ENCODE measurements around the gene OR4D10. TPM values are rescaled to one million over a fixed set of nuclear protein-coding genes. Genes with fewer than 3 reads are reported as not detected.
"Not testable (repeated sequence)": the region's sequence is repeated elsewhere in the genome, so short reads cannot be mapped to it uniquely, and the experiment has no call there.

The OR4D10 gene
- not detected for total RNA-seq

DNA sequence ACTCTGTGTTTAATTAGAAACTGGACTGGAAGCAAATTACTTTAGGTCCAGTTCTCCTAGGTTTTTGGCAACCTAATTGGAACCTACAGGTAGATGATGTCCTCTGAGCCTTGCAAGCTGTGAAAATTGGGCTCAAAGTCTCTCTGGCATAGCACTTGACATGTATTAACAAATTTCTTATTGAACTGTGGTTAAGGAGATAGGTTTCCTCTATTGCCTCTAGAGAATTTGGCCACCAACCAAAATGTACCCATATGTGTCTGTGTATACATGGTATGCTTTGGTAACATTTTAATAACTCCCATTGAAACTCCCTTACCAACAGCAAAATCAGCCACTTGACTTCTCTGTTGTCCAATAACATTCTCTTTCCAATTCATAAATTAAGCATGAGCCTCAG is at the start of gene OR4D10:
OR4D10 (plus strand) TSS at position 301 of the 400 bp plus-strand sequence. CDS start 4,115 bp downstream, outside the sequence.
- H3K27ac Mint-ChIP-seq, result no peak within 1 kb of the TSS
- H3K27me3 Mint-ChIP-seq (ENCODE audit: low read depth), result peaks cover 12% of the 10 kb centered on the region
- intact Hi-C loops (cut with micrococcal nuclease), result no loop called here
- no peaks in the 10 kb centered on the region for H3K4me1 Mint-ChIP-seq (ENCODE audit: low read depth)
- H3K4me3 Mint-ChIP-seq, result no peak within 1 kb of the TSS
- H3K36me3 Mint-ChIP-seq (ENCODE audit: low read depth), result no peaks in the 10 kb centered on the region
- DNase-seq, result no peak
- CTCF ChIA-PET, result no interaction called here
- no peaks in the 10 kb centered on the region for H3K9me3 Mint-ChIP-seq

DNA sequence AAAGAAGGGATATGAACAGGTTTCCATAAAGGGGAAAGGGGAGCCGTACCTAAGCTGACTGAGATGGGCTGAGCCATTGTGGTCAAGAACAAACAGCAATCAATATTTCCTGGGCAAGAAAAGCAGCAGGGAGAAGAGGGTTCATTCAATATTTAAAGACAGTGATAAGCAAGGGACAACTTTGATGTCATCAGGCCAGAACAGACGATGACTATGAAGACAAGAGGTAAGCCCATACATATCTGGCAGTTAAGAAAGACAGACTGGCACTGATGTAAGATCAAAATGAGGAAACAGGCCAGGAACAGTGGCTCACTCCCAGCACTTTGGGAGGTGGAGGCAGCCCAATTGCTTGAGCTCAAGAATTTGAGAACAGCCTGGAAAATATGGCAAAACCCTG is 49.3 kb upstream of the OR4D10 start:
- Mint-ChIP-seq H3K9me3 (no peaks in the 10 kb centered on the region), H3K27me3 (ENCODE audit: low read depth) (peaks cover 2% of the 10 kb centered on the region), H3K27ac (no peak overlapping the region), H3K4me1 (ENCODE audit: low read depth) (no peaks in the 10 kb centered on the region), H3K4me3 (no peak overlapping the region), H3K36me3 (ENCODE audit: low read depth) (no peaks in the 10 kb centered on the region)
- intact Hi-C loops (cut with micrococcal nuclease), result no loop called here
- DNase-seq, result no peak
- CTCF ChIA-PET, result no interaction called here

DNA sequence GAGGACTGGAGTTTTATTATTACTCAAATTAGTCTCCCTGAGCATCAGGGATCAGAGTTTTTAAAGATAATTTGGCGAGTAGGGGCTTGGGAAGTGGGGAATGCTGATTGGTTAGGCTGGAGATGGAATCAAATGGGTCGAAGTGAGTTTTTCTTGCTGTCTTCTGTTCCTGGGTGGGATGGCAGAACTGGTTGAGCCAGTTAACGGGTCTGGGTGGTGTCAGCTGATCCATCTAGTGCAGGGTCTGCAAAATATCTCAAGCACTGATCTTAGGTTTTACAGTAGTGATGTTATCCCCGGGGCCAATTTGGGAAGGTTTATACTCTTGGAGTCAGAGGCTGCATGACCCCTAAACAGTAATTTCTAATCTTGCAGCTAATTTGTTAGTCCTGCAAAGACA is 48.0 kb upstream of the OR4D10 start:
- intact Hi-C loops (cut with micrococcal nuclease), result no loop called here
- Mint-ChIP-seq H3K27me3 (ENCODE audit: low read depth) (peaks cover 4% of the 10 kb centered on the region), H3K27ac (no peak overlapping the region), H3K4me1 (ENCODE audit: low read depth) (no peaks in the 10 kb centered on the region), H3K9me3 (no peaks in the 10 kb centered on the region), H3K4me3 (no peak overlapping the region), H3K36me3 (ENCODE audit: low read depth) (no peaks in the 10 kb centered on the region)
- DNase-seq, result no peak
- CTCF ChIA-PET, result no interaction called here

DNA sequence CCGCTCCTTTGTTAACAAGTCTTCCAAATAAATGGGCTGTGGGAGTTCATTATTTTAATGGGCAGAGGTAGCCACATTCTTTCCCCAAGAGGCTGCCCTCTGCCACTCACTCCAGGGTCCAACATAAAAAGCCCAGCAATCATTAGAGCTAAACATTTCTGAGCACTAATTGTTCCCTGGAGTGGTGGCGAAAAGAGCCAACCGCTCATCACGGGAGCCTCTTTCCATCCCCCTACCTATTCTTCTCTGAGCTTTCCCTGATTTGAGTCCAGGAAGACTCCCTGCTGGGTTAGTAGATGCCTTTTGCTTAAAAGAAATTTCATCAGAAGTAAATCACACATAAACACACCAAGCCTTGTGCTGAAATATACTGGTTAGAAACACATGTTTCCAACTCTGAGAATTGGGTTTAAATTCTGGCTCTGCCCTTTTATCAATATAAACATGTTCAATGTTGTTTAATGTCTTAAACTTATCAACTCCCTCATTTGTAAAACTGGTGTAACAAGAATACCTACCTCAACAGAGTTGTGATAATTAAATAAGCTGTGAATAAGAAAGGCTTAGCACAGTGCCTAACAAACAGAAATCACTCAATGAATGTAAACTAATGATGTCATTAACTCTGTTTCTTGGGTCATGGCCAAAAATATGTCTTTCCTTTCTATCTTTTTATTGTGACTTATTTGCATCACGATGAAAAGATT is 46.6 kb upstream of the OR4D10 start, which contains the start of gene OR5A2:
OR5A2 (minus strand) TSS at position 53 of the 707 bp plus-strand sequence. CDS start 3,460 bp downstream, outside the sequence.
- H3K9me3 Mint-ChIP-seq, result no peaks in the 10 kb centered on the region
- intact Hi-C loops (cut with micrococcal nuclease), result no loop called here
- no peak within 1 kb of the TSS for H3K4me3 Mint-ChIP-seq
- H3K27me3 Mint-ChIP-seq (ENCODE audit: low read depth), result peaks cover 4% of the 10 kb centered on the region
- CTCF ChIA-PET, result interaction anchor here (1.7 kb wide), 1 partner anchor 256 kb away, joined by 4 read pairs; no protein-coding TSS in a partner anchor
- no peak for DNase-seq
- H3K4me1 Mint-ChIP-seq (ENCODE audit: low read depth), result no peaks in the 10 kb centered on the region
- no peak within 1 kb of the TSS for H3K27ac Mint-ChIP-seq
- no peaks in the 10 kb centered on the region for H3K36me3 Mint-ChIP-seq (ENCODE audit: low read depth)

DNA sequence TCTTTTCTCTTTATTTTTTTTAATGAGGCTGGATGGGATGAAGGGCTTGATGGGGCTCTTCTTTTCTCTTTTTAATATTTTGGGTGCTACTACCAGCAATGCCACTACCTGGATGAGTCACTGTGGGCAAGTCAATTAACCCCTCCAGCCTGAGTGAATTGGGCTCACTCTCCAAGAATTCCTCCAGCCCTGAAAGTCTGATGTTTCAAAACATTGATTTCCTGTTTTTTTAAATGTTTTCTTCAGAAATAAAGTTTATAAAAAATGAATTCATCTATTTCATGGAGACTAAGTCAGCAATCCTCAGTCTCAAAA is 46.1 kb upstream of the OR4D10 start:
- intact Hi-C loops (cut with micrococcal nuclease), result no loop called here
- Mint-ChIP-seq H3K4me1 (ENCODE audit: low read depth) (no peaks in the 10 kb centered on the region), H3K27me3 (ENCODE audit: low read depth) (peaks cover 4% of the 10 kb centered on the region), H3K36me3 (ENCODE audit: low read depth) (no peaks in the 10 kb centered on the region), H3K27ac (no peak overlapping the region), H3K9me3 (no peaks in the 10 kb centered on the region), H3K4me3 (no peak overlapping the region)
- CTCF ChIA-PET, result interaction anchor here (1.7 kb wide), 1 partner anchor 256 kb away, joined by 4 read pairs; no protein-coding TSS in a partner anchor
- no peak for DNase-seq

DNA sequence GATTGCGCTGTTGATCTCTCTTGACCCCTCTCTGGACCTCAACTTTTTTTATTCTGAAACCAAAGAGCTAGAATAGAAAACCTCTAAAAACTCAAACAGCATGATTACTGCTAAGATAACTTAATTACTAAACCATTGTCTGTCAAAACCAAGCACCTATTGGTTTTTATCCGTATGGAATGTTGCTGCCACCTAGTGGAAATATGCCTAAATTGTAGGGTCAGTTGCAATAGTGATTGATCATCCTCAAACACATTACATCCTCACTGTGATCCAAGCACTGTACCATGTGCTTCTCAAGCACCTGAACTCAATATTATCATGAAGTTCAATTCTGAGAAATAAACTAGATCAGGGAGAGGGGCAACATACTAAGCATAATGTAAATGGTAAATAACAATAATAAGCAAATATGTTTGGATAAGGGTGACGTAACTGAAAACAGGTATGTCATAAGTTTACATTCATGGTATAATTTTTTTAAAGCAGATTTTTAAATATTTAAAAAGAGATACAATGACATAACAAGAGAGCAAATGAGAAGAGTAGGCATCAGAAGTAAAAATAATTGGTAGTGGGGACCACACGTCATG is 43.1 kb upstream of the OR4D10 start:
- H3K4me1 Mint-ChIP-seq (ENCODE audit: low read depth), result no peaks in the 10 kb centered on the region
- CTCF ChIA-PET, result interaction anchor here (0.6 to 3.5 kb wide), 9 partner anchors 29 to 259 kb away, joined by 3 to 24 read pairs (median 3); partner anchors contain the start of gene DTX4
- peak; percentile 59 for DNase-seq
- H3K4me3 Mint-ChIP-seq, result no peak overlapping the region
- H3K27me3 Mint-ChIP-seq (ENCODE audit: low read depth), result peaks cover 2% of the 10 kb centered on the region
- no peak overlapping the region for H3K27ac Mint-ChIP-seq
- intact Hi-C loops (cut with micrococcal nuclease), result loop anchor here (1.0 kb wide), 4 partner anchors 146 to 259 kb away; no protein-coding TSS in a partner anchor
- H3K9me3 Mint-ChIP-seq, result no peaks in the 10 kb centered on the region
- H3K36me3 Mint-ChIP-seq (ENCODE audit: low read depth), result no peaks in the 10 kb centered on the region

DNA sequence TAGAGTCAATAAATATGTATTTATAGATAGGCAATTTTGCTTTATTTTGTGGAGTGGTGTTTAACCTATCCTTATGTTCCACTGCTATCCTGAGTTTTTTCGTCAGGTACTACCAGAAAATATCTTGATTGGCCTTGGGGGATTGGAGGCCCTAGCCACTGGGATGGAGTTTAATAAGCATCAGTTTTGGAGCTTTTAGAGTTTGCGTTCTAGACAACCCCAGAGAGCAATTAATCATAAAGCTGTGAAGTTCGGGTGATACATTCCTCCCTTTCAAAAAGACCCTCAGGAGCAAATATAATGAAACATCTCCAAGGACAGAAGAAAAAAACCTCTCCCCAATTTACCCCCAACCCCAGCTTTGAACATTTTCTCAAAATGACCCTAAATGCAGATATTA is 36.9 kb upstream of the OR4D10 start, which contains the start of gene OR5A1:
OR5A1 (plus strand) TSS at position 301 of the 400 bp plus-strand sequence. CDS start 6,700 bp downstream, outside the sequence.
- intact Hi-C loops (cut with micrococcal nuclease), result no loop called here
- no peaks in the 10 kb centered on the region for H3K9me3 Mint-ChIP-seq

DNA sequence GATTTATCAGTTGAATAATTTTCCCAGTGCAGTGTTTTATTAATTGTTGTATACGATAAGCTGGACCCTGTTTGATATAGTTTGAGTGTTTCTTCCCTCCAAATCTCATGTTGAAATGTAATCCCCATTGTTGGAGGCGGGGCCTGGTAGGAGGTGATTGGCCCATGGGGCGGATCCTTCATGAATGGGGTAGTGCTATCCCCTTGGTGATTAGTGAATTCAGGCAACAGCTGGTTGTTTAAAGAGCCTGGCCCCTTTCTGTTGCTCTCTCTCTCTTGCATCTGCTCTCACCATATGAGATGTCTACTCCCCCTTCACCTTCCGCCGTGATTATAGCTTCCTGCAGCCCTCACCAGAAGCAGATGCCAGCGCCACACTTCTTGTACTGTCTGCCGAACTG is 35.3 kb upstream of the OR4D10 start:
- no peaks in the 10 kb centered on the region for H3K4me1 Mint-ChIP-seq (ENCODE audit: low read depth)
- H3K27ac Mint-ChIP-seq, result no peak overlapping the region
- intact Hi-C loops (cut with micrococcal nuclease), result no loop called here
- no peaks in the 10 kb centered on the region for H3K36me3 Mint-ChIP-seq (ENCODE audit: low read depth)
- CTCF ChIA-PET, result interaction anchor here (0.6 kb wide), 1 partner anchor 10 kb away, joined by 6 read pairs; no protein-coding TSS in a partner anchor
- no peaks in the 10 kb centered on the region for H3K9me3 Mint-ChIP-seq
- no peaks in the 10 kb centered on the region for H3K27me3 Mint-ChIP-seq (ENCODE audit: low read depth)
- H3K4me3 Mint-ChIP-seq, result no peak overlapping the region
- no peak for DNase-seq

More for the DNA sequence above, 36.9 kb upstream of the OR4D10 start, which contains the start of gene OR5A1:
- Mint-ChIP-seq H3K27me3 (ENCODE audit: low read depth) (no peaks in the 10 kb centered on the region), H3K4me1 (ENCODE audit: low read depth) (no peaks in the 10 kb centered on the region), H3K36me3 (ENCODE audit: low read depth) (no peaks in the 10 kb centered on the region), H3K4me3 (no peak within 1 kb of the TSS), H3K27ac (no peak within 1 kb of the TSS)
- CTCF ChIA-PET, result interaction anchor here (2.1 kb wide), 1 partner anchor 265 kb away, joined by 11 read pairs; no protein-coding TSS in a partner anchor
- DNase-seq, result no peak

DNA sequence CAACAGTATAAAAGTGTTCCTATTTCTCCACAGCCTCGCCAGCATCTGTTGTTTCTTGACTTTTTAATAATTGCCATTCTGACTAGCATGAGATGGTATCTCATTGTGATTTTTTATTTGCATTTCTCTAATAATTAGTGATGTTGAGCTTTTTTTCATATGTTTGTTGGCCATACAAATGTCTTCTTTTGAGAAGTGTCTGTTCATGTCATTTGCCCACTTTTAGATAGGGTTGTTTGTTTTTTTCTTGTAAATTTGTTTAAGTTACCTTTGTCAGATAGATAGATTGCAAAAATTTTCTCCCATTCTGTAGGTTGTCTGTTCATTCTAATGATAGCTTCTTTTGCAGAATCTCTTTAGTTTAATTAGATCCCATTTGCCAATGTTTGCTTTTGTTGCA is 27.5 kb upstream of the OR4D10 start:
- H3K36me3 Mint-ChIP-seq (ENCODE audit: low read depth); H3K27me3 Mint-ChIP-seq (ENCODE audit: low read depth); H3K4me3 Mint-ChIP-seq; CTCF ChIA-PET; H3K9me3 Mint-ChIP-seq; H3K4me1 Mint-ChIP-seq (ENCODE audit: low read depth); H3K27ac Mint-ChIP-seq; DNase-seq; intact Hi-C loops (cut with micrococcal nuclease): not testable (repeated sequence)

DNA sequence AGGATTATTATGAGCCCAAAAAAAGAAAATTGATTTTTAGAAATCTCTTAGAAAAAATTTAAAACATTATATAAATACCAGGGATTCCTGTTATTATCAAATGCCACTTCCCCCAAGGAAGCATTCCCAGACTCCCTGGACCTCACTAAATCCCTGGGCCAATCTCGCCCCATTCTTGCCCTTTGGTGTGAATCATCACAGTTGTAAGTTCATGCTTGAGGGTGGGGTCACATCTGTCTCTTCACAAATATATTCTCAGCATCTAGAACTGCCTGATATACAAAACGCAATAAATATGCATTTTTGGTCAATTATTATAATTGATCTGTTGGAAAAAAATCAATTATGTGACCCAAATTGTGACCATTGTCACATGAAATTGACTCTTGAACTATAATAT is 24.6 kb upstream of the OR4D10 start:
- no peak for DNase-seq
- H3K4me3 Mint-ChIP-seq, result no peak overlapping the region
- intact Hi-C loops (cut with micrococcal nuclease), result no loop called here
- no peaks in the 10 kb centered on the region for H3K36me3 Mint-ChIP-seq (ENCODE audit: low read depth)
- H3K27ac Mint-ChIP-seq, result no peak overlapping the region
- CTCF ChIA-PET, result no interaction called here
- peaks cover 4% of the 10 kb centered on the region for H3K27me3 Mint-ChIP-seq (ENCODE audit: low read depth)
- peaks cover 9% of the 10 kb centered on the region for H3K9me3 Mint-ChIP-seq
- no peaks in the 10 kb centered on the region for H3K4me1 Mint-ChIP-seq (ENCODE audit: low read depth)

DNA sequence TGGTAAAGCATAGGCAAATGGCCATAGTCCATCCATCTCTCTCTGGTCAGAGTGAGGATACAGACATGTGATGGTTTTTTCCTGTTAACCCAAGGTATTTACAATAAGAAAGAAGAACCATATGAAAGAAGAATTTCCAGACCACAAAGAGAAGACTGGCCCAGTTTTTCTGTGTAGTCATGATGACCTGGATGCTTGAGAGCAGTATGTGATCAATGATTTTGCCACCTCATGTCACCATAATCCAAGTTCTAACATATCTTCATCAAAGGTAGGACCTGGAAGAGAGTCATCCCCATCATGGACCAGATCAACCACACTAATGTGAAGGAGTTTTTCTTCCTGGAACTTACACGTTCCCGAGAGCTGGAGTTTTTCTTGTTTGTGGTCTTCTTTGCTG is 16.5 kb upstream of the OR4D10 start, which contains the start of gene OR4D6:
OR4D6 (plus strand) TSS at position 301 of the 400 bp plus-strand sequence; CDS start at position 301, 0 bp downstream.
- no peak for DNase-seq
- H3K4me1 Mint-ChIP-seq (ENCODE audit: low read depth), result no peaks in the 10 kb centered on the region
- CTCF ChIA-PET, result interaction anchor here (0.6 kb wide), 2 partner anchors 10 to 326 kb away, joined by 3 read pairs; no protein-coding TSS in a partner anchor
- H3K27me3 Mint-ChIP-seq (ENCODE audit: low read depth), result peaks cover 3% of the 10 kb centered on the region
- H3K27ac Mint-ChIP-seq, result no peak within 1 kb of the TSS
- intact Hi-C loops (cut with micrococcal nuclease), result no loop called here
- H3K4me3 Mint-ChIP-seq, result no peak within 1 kb of the TSS
- H3K36me3 Mint-ChIP-seq (ENCODE audit: low read depth), result no peaks in the 10 kb centered on the region
- no peaks in the 10 kb centered on the region for H3K9me3 Mint-ChIP-seq

DNA sequence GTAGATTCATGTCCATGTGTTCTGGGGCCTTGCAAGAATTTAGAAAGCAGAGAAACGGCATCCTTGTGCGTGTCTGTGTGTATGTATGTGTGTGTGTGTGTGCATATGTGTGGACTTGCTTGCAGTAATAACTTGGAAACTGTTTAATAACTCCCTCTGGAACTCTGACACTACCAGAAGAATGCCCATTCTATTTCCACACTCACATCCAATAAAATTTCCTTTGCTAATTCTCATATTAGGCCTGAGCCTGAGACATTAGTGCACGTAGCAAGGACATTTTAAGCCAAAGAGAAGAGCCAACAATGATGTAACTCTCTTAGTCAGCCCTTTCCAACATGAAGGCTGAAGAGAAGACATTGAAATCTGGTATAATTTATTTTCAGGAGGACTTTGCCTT is 13.2 kb upstream of the OR4D10 start:
- H3K9me3 Mint-ChIP-seq, result no peaks in the 10 kb centered on the region
- peaks cover 9% of the 10 kb centered on the region for H3K27me3 Mint-ChIP-seq (ENCODE audit: low read depth)
- H3K4me1 Mint-ChIP-seq (ENCODE audit: low read depth), result no peaks in the 10 kb centered on the region
- H3K36me3 Mint-ChIP-seq (ENCODE audit: low read depth), result no peaks in the 10 kb centered on the region
- no peak overlapping the region for H3K4me3 Mint-ChIP-seq
- CTCF ChIA-PET, result no interaction called here
- no peak for DNase-seq
- intact Hi-C loops (cut with micrococcal nuclease), result no loop called here
- H3K27ac Mint-ChIP-seq, result no peak overlapping the region
